Suppressor macrophage (primary cell): ENCODE results near the gene CTNNA2.

Source experiments
- DNase-seq, 4 experiments: peaks; one replicate each; pipeline ENCODE4 v3.0.0-alpha.2; 2020 to 2022
- total RNA-seq, 17 experiments: gene quantifications; one replicate each; lab custom pipeline; 2026; ENCODE audit warnings: mixed read lengths in 6 of 17, inconsistent platforms in 3 of 17; lab: John Stamatoyannopoulos, UW

CTNNA2 gene
- 0 to 3.9 (median 0) reads per million in 17 experiments for total RNA-seq

DNA sequence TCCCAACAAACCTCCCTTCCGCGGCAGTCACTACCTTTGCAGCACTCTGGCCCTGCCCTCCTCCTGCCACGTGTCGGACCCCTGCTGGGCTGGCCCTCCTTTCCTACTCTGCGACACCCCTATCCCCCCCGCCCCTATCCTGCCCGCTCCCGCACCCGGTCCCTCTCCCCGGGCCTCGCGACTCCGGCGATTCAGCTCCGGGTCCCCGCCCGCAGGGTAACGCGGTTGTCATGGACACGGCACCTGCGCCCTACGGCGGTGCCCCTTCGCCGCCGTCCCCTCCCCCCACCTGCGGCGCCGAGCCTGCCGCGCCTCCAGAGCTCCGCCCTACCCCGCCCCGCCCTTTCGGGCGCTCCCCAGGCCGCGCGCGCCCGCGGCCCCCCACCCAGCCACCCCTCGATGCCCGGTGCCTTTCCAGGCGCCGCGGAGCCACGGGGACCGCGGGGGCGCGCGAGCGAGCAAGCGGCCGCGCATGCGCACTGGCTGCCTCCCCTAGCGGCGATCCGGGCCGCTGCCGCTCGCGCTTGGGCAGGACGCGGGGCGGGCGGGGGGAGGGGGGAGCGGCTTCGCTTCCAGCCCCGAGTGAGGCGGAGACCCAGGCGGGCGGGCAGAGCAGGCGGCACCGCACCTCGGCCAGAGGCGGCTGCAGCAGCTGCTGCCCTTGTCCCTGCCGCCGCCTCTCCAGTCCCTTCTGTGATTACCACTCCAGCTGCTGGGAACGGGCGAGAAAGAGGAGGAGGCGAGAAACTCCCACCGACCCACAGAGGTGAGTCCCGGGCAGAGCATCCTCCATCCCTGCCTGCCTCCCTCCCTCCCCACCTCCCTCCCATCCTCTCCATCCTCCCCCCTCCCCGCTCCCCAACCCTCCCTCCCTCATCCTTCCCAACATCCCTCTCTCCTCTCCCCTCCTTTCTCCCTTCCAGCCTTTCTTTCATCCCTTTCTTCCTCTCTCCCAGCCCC is at the start of gene CTNNA2:
CTNNA2 (plus strand) TSS at position 610 of the 960 bp plus-strand sequence.
- peak; percentile 43 to 73 (median 52) for DNase-seq

GRCh38 chr2:79487399-79487798 is 25.5 kb upstream of the CTNNA2 start:
- DNase-seq, result no peak

DNA sequence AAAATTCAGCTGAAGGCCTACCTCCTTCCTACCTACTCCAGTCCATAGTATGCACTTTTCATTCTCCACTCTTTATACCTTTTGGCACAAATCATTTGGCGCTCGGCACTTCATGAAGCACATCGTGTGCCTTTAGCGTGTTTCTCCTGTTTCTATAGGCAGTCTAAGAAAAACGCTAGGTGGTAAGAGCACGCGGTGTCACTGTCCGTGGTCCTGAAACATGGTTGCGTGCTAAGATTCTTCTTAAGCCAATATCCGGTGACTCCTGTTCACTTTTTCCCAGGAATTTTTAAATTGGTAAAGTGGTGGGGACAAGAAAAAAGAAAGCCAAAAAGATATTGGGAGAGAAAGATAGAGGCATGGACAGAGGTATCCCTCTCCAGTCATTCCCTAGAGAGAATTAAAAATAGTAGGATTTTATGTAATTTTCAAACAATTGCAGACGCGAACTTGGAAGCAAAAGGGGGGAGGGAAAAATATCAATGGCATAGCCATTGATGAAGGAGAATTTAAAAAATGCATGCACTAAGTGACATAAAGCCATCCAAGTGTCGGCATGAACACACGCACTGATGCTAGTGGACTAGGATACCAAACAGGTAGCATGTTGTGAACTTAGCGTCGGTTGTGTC is 1.4 kb upstream of the CTNNA2 start:
- peak; percentile 17 to 51 (median 24) for DNase-seq

- DNase-seq, result no peak
Observed at GRCh38 chr2:79513711-79514110, 860 bp downstream of the CTNNA2 start.

- DNase-seq, result no peak
Observed at GRCh38 chr2:79529636-79530035, 16.8 kb downstream of the CTNNA2 start.

GRCh38 chr2:79530443-79530842 is 17.6 kb downstream of the CTNNA2 start:
- DNase-seq, result no peak

DNA sequence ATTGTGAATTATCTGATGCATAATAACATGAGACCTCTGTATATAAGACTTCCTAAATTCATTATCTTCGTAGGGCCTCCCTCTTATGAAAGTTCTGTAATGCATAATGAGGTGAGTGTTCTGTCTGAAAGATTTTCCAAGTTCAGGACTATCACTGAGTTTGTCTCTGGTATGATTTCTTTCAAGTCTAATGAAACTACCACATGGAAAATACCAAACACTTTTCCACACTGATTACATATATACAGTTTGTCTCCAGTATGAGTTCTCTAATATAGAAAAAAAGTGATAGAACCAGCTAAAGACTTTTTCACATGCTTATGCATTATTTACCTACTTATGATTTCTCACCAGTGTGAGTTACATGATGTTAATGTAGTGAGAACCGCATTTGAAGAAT is 34.7 kb downstream of the CTNNA2 start:
- DNase-seq, result no peak

DNA sequence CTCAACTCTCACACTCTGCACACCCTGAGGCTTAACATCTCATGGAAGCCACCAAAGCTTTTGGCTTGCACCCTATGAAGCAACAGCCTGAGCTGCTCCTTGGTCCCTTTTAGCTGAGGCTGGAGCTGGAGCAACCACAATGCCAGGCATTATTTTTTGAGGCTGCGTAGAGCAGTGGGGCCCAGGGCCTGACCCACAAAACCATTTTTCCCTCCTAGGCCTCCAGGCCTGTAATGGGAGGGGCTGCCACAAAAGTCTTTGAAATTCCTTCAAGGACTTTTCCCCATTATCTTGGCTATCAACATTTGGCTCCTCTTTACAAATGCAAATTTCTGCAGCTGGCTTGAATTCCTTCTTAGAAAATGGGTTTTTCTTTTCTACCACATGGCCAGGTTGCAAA is 39.8 kb downstream of the CTNNA2 start:
- no peak for DNase-seq

DNA sequence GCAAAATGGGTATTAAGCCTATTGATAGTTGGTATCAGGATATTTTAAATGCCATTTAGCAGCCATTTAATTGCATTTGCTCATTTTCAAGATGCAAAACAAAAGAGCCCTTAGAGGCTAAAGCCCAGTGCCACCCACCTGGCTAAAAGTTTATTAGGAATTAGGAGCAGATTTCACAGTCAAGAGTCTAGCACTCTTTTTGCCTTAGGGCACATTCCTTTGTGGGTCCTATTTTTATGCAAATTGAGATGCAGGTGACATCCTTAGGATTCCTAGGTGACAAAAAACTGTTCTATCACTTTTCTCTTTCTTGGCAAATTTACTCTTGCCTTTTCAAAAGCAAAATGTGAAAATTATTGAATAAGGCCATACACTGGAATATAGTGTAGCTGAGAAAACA is 42.0 kb downstream of the CTNNA2 start:
- DNase-seq, result no peak

DNA sequence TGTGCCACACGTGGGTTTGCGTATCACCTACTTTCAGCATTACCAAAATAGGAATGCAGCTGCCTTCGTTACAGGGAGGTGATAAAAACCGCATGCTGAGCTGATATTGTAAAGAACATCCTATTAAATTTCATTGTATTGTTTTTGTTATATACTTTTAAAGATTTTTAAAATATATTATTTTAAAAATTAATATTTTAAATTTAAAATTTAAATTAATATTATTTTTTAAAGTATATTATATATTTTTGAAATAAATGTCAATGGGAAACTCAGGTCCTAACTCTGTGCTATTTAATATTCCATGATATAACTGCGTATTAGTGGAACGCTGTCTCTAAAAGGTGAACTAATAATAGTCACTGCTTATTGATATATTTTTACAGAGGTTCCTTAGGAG is 51.2 kb downstream of the CTNNA2 start:
- no peak for DNase-seq

DNA sequence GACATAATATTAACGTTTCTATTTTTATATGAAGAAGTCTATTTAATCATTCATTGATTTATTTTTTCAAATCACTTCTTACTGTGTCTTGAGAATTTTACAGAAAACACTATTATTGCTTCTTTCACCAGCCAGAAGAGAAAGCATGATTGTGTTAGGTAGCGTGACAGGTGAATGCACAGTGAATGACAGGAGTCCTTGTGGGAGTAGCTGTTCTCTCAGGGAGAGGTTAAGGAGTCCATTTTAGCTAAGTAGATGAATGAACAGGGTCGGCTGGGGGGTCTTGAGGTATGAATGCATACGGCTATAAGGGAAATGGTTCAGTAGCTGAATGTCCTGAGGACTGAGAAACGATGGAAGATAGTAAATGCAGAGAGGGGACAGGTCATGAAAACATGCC is 56.2 kb downstream of the CTNNA2 start:
- no peak for DNase-seq

DNA sequence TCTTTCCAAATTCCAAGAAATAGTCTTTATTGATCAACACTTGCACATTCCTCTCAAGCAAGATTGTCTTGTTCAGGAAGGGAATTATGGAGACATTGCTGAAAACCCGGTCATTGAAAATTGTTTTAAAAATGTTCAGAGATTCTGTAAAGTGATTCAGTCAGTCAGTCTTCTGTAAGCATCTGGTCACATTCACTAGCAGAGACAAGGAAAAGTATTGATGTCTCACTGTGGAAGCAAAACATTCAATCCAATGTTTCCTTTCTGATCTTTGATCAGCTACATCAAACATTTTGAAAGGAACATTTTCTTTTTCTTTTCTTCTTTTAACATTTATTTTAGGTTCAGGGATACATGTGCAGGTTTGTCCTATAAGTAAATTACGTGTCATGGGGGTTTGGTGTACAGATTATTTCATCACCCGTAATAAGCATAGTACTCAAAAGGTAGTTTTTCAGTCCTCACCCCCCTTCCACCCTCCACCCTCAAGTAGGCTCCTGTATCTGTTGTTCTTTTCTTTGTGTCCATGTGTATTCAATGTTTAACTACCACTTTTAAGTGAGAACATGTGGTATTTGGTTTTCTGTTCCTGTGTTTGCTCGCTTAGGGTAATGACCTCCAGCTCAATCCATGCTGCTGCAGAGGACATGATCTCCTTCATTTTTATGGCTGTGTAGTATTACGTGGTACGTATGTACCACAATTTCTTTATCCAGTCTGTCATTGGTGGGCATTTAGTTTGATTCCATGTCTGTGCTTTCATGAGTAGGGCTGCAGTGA is 61.2 kb downstream of the CTNNA2 start:
- DNase-seq, result no peak

DNA sequence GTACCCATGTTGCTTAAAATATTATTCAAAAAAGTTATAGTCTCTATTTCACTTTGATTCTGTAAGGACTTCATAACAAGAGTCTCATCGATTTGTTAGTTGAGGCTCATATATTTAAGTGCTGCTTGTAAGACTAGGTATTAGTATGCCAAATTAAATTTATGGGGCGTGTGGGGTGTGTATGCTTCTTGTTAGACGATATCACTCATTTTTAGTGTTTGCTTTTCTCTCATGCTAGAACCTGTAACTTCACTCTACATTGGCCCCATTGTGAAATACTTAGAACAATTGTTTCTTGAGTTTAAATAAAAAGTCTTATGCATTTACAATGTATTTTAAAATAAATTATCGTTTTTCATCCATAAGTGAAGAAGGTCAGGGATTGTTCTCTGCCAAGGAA is 63.6 kb downstream of the CTNNA2 start:
- DNase-seq, result no peak

DNA sequence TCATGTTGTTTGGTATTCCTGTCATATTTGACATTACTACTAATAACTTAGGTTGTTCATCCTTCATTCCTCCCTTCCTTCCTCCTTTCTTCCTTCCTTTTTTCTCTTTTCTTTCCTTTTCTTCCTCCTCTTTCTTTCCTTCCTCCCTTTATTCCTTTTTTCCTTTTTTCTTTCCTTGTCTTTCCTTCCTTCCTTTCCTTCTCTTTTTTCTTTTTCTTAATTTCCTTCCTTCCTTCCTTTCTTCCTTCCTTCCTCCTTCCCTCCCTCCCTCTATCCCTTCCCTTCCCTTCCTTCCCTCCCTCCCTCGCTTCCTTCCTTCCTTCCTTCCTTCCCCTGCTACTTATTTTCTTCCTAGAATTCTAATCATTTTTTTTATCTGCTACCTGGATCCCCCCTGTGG is 66.1 kb downstream of the CTNNA2 start:
- DNase-seq, result no peak

DNA sequence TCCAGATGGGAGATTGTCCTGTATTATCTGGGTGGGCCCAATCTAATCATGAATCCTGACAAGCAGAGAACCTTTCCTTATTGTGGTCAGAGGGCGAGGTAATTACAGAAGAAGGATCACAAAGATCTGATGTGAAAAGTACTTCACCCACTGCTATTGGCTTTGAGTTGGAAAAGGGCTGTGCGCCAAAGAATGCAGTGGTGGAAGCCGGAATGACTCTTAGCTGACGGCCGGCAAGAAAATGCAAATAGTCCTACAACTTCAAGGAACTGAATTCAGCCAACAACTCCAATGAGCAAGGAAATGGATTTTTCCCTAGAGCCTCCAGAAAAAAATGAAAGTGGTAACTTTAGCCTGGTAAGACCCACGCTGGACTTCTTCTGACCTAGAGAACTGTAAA is 67.3 kb downstream of the CTNNA2 start:
- no peak for DNase-seq

- no peak for DNase-seq
Observed at GRCh38 chr2:79585701-79586433, 73.0 kb downstream of the CTNNA2 start.

GRCh38 chr2:79591281-79591680 is 78.4 kb downstream of the CTNNA2 start:
- DNase-seq, result no peak

DNA sequence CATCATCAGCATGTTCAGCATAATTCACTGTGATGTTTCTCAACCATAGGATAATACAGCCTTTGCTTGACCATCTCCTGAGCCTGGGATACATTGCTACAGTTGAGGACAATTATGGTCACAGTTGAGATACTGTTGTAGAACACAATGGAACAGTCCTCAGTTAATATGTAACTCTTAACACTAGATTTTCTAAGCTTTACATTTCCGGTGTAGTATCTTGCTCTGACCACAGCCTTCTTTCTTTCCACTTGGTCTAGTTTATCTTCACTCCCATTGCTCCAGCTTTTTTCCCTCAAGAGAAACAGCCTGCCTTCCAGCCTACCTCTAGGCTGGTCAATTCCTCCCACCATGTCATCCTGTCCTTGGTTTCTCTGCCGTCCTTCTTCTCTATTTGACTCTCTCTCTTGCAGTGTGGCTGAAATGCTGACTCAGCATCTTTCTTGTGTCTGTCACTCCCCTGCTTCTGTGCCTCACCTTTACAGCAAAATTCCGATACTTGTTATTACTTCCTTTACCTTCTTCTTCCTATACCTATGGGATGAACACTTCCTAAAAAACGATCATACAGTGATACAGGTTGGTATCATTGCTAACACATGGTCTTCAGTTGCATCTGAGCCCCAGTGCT is 80.5 kb downstream of the CTNNA2 start:
- DNase-seq, result peak in 1 of 4 experiments; percentile 2

- no peak for DNase-seq
Observed at GRCh38 chr2:79596403-79596802, 83.6 kb downstream of the CTNNA2 start.

DNA sequence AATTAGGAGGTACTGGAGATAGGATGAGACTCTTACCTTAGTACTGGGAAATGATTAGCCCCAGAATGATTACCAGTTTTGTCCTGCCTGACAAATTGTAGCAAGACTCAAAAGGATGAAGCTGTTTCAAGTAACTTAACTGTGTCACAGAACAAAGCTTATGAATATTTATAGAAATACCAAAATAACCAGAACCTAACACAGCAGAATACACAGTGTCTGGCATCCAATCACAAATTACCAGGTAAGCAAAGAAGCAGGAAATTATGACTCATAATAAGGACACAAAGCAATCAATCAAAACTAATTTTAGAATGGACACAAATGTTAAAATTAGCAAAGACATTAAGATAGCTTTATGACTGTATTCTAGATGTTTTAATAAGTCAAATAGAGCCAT is 91.9 kb downstream of the CTNNA2 start:
- no peak for DNase-seq

DNA sequence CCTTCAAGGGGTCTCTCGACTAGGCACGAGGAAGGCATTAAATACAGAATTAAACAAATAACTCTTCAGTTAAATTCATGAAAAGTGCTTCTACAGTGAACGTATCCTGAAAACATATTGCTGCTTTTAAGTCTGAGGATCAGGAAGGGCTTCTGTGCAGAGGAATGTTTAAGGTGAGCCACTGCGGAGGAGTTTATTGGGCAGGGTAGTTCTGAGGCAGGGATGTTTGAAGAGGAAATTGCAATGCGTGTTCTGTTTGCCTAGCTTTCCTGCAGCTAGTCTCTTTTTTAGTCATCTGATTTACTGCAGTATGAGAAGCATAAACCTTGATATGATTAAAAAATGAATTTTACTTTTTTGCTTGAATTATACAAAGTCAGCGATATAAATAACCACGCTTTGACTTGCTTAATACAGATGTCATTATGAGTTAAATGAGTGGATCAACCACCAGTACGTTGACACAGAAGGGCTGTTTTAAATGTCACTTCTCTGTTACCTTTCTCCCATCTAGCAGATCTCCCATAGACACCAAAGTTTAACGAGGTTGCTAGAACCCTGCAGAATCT is 98.7 kb downstream of the CTNNA2 start:
- no peak for DNase-seq

DNA sequence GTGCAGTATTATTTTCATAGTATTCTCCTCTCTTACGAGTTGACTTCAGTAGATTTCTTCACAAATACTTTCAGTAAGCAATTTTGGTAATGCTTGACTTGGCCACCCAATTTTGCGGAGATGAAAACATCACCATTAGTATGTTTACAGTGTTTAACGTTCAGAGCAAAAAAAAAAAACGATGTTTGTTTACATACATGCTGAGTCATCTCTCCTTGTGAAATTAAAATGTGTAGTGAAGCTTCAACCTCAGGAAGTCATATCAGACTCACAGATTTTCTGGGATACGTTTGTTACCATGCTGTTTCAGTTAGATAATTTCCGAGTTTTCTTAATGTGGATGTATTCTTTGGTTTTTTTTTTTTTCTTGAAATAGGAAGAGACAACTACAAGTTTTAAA is 100.1 kb downstream of the CTNNA2 start:
- DNase-seq, result no peak
